Esophagus muscularis mucosa (tissue), 4 donors: ENCODE results near the gene EZH2. TPM values are rescaled to one million over a fixed set of nuclear protein-coding genes. Genes with fewer than 3 reads are reported as not detected.

Experiments
- DNase-seq: peaks from one replicate; pipeline ENCODE4 v3.0.0-alpha.2; 2017; ENCODE audit errors: extremely low spot score
- H3K27ac ChIP-seq, 4 donors: fragments of 200-600 bp; sonication (generic); replicated peaks in 1 of 4; 1 replicate in 3 of 4; 2 replicates in 1 of 4; pipeline ENCODE4 v1.5.1; 2016 to 2019; ENCODE audit warnings: mild to moderate bottlenecking in 1 of 4
- H3K27me3 ChIP-seq, 4 donors: fragments of 200-600 bp; sonication (generic); one replicate each; pipeline versions ENCODE4 v1.5.1 to v1.6.0; 2016 to 2019
- H3K36me3 ChIP-seq, 4 donors: fragments of 200-600 bp; sonication (generic); one replicate each; pipeline ENCODE4 v1.5.1; 2016 to 2019
- H3K4me1 ChIP-seq, 4 donors: fragments of 200-600 bp; sonication (generic); one replicate each; pipeline ENCODE4 v1.5.1; 2016 to 2019
- H3K4me3 ChIP-seq, 4 donors: fragments of 200-600 bp; sonication (generic); 1 replicate in 2 of 4; 2 replicates in 2 of 4; pipeline ENCODE4 v1.5.1; 2016 to 2019; ENCODE audit warnings: mild to moderate bottlenecking in 4 of 4, moderate library complexity in 1 of 4
- H3K9me3 ChIP-seq, 4 donors: fragments of 200-600 bp; sonication (generic); 1 replicate in 3 of 4; 2 replicates in 1 of 4; pipeline ENCODE4 v1.5.1; 2016 to 2019
- EP300 ChIP-seq: sonication (generic); formaldehyde crosslinking; IDR thresholded peaks from one replicate; pipeline ENCODE4 v1.6.1; 2017; ENCODE audit warnings: antibody characterized with exemption
- POLR2A ChIP-seq: fragments of 450-650 bp; IDR thresholded peaks from one replicate; pipeline ENCODE4 v1.6.1; 2017; ENCODE audit warnings: antibody characterized with exemption, moderate library complexity, mild to moderate bottlenecking, low read depth
- POLR2AphosphoS5 ChIP-seq, 2 donors: sonication (generic); formaldehyde crosslinking; IDR thresholded peaks; one replicate each; pipeline ENCODE4 v1.6.1; 2017; ENCODE audit warnings: antibody characterized with exemption in 2 of 2
- WGBS: methylation state at CpG from one replicate; pipeline ENCODE4 v1.1.5; 2018; 5-methylcytosine and 5-hydroxymethylcytosine counted together
- intact Hi-C: fragments of 100-400 bp; cut with DNase I; formaldehyde crosslinking; loops from one replicate; pipeline ENCODE4 v1.15.1; 2023
- total RNA-seq, 4 donors: library from RNA; depleted of rRNA; stranded (reverse); fragments of >200 nt; gene quantifications; one replicate each; pipeline versions ENCODE4 v1.1.0 to v1.2.1, GENCODE V29; 2016
- TF ChIP-seq, protein P1 (sequence below), 3 experiments: fragments of 200-600 bp in 2 of 3; fragments of 450-650 bp in 1 of 3; sonication (generic) in 2 of 3; IDR thresholded peaks; one replicate each; pipeline ENCODE4 v1.5.1; 2017 to 2019; ENCODE audit warnings: antibody characterized with exemption in 3 of 3, mild to moderate bottlenecking in 2 of 3, moderate library complexity in 1 of 3

EZH2 gene
- total RNA-seq, 4 donors from 2014 or later: 0.33 to 0.52 (median 0.45) TPM; not detected in 1

DNA sequence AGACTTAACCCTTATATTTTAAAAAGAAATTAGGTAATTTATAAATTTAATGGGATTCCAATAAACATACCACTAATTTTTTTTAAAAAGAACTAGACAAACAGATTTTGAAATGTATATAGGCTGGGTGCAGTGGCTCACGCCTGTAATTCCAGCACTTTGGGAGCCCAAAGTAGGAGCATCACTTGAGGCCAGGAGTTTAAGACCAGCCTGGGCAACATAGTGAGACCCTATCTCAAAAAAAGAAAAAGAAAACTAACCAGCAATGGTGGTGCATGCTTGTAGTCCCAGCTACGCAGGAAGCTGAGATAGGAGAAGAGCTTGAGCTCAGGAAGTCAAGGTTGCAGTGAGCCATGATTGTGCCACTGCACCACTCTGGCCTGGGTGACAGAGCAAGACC lies 62.7 kb downstream of the EZH2 start:
- Histone ChIP-seq H3K27me3 (no peaks in the 10 kb centered on the region), H3K4me3 (no peak overlapping the region), H3K4me1 (no peaks in the 10 kb centered on the region), H3K36me3 (peaks cover 0 to 4% (median 2%) of the 10 kb centered on the region in 4 donors), H3K9me3 (no peaks in the 10 kb centered on the region), H3K27ac (no peak overlapping the region)
- 96% methylated on average over 2 of the region's 2 CpGs for WGBS
- TF ChIP-seq, protein P1, sequence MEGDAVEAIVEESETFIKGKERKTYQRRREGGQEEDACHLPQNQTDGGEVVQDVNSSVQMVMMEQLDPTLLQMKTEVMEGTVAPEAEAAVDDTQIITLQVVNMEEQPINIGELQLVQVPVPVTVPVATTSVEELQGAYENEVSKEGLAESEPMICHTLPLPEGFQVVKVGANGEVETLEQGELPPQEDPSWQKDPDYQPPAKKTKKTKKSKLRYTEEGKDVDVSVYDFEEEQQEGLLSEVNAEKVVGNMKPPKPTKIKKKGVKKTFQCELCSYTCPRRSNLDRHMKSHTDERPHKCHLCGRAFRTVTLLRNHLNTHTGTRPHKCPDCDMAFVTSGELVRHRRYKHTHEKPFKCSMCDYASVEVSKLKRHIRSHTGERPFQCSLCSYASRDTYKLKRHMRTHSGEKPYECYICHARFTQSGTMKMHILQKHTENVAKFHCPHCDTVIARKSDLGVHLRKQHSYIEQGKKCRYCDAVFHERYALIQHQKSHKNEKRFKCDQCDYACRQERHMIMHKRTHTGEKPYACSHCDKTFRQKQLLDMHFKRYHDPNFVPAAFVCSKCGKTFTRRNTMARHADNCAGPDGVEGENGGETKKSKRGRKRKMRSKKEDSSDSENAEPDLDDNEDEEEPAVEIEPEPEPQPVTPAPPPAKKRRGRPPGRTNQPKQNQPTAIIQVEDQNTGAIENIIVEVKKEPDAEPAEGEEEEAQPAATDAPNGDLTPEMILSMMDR (IDR thresholded peaks at IDR 0.05): no peak
- TF ChIP-seq EP300 (no peak), POLR2AphosphoS5 (IDR thresholded peaks at IDR 0.05) (no peak), POLR2A (no peak)
- DNase-seq: no peak
- intact Hi-C loops: no loop called here

DNA sequence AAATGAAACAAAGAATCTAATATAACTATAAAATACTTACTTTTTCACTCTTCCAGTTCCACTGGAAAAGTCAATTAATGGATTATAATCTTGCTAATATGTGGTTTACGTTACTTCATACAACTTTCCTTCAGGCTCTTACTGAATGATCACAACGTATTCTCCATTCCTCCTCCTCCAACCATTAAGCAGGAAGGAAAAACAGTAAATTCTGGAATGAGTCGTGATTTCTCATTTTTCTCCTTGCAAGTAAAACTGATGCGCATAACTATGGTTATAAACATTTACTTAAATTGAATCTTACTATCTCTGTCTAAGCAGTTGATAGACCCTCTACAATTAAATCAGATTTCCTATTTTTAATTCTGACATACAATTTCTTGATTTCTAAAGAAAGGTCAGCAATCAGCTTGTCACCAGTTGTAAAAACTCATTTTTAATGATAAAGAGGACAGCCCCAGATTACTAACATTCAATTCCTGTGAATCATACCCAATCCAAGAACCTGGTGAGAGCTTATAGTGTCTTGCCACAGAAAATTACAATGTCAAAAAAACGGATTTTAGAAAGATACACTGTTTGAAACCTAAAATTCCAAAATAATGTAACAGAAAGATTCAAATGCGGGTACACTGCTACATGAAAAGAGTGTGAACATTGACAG lies 64.3 kb downstream of the EZH2 start:
- DNase-seq: no peak
- TF ChIP-seq POLR2A: no peak
- no peak for TF ChIP-seq POLR2AphosphoS5 (IDR thresholded peaks at IDR 0.05)
- TF ChIP-seq EP300: no peak
- TF ChIP-seq, protein P1 (IDR thresholded peaks at IDR 0.05): no peak
- Histone ChIP-seq H3K27me3 (no peaks in the 10 kb centered on the region), H3K4me1 (no peaks in the 10 kb centered on the region), H3K36me3 (peaks cover 0 to 4% (median 2%) of the 10 kb centered on the region in 4 donors), H3K9me3 (no peaks in the 10 kb centered on the region), H3K4me3 (no peak overlapping the region), H3K27ac (no peak overlapping the region)
- 86% methylated on average over 6 of the region's 6 CpGs for WGBS
- intact Hi-C loops: no loop called here

DNA sequence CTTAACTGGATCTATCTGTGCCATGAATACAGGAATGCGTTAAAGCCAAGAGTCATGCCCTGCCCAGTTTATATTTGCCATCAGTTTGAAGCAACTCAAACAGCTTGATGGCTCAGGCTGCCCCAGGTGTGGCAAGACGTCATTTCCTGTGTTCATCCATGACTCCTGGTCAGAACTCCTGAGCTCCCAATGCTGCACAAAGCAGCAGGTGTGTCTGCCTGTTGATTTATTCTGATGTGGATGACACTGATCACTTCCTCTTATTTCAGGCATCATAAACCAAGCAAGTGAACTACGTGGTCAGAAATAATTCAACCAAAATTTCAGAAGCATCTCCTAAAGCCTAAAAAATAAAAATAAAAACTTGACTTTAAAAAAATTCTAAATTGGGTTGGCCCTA lies 68.5 kb downstream of the EZH2 start:
- Histone ChIP-seq H3K9me3 (no peaks in the 10 kb centered on the region), H3K36me3 (peaks cover 0 to 4% (median 2%) of the 10 kb centered on the region in 4 donors), H3K4me3 (no peak overlapping the region), H3K27me3 (no peaks in the 10 kb centered on the region), H3K27ac (no peak overlapping the region), H3K4me1 (no peaks in the 10 kb centered on the region)
- TF ChIP-seq POLR2AphosphoS5 (IDR thresholded peaks at IDR 0.05): no peak
- TF ChIP-seq POLR2A: no peak
- no peak for TF ChIP-seq EP300
- TF ChIP-seq, protein P1 (IDR thresholded peaks at IDR 0.05): no peak
- 96% methylated on average over 3 of the region's 3 CpGs for WGBS
- intact Hi-C loops: no loop called here
- no peak for DNase-seq

DNA sequence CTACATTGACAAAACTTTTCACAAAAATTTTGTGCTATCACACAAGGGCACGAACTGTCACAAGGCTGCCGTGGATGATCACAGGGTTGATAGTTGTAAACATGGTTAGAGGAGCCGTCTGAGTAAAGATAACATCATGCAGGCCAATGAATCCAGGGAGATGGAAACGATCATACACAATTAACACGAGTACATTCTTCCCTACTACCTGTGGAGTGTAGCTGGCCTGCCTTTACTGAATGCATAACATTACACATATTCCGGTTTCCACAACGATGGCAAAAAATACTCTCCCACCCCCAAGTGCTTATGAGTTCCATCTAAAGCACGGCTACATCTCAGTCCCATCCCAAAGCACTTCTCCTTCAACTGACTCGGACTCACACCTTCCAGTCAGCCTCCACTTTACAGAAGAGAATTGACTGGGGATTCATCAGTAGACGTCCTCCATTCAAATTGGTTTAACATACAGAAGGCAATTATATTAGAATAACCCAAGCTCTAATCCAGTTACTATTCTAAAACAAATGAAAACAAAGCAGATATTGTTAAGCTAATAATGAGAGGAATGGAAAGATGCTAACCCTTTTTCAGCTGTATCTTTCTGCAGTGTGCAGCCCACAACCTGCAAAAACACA lies 69.0 kb downstream of the EZH2 start:
- Histone ChIP-seq H3K27ac (no peak overlapping the region), H3K4me3 (no peak overlapping the region), H3K9me3 (no peaks in the 10 kb centered on the region), H3K36me3 (peaks cover 0 to 4% (median 2%) of the 10 kb centered on the region in 4 donors), H3K27me3 (no peaks in the 10 kb centered on the region), H3K4me1 (no peaks in the 10 kb centered on the region)
- intact Hi-C loops: no loop called here
- 73% methylated on average over 10 of the region's 10 CpGs for WGBS
- TF ChIP-seq EP300 (no peak), POLR2A (no peak), POLR2AphosphoS5 (IDR thresholded peaks at IDR 0.05) (no peak)
- TF ChIP-seq, protein P1 (IDR thresholded peaks at IDR 0.05): no peak
- DNase-seq: no peak
